GM19438 (cell line): Measurements from ENCODE around the gene JPT2.
"Not testable (repeated sequence)": the region's sequence is repeated elsewhere in the genome, so short reads cannot be mapped to it uniquely, and the experiment has no call there.

Source experiments
- ATAC-seq: cut with Tn5 transposase; IDR thresholded peaks from one replicate; pipeline ENCODE4 v1.9.1; 2021; ENCODE audit warnings: low read depth; ENCODE audit not compliant: unreplicated experiment

Gene JPT2

DNA sequence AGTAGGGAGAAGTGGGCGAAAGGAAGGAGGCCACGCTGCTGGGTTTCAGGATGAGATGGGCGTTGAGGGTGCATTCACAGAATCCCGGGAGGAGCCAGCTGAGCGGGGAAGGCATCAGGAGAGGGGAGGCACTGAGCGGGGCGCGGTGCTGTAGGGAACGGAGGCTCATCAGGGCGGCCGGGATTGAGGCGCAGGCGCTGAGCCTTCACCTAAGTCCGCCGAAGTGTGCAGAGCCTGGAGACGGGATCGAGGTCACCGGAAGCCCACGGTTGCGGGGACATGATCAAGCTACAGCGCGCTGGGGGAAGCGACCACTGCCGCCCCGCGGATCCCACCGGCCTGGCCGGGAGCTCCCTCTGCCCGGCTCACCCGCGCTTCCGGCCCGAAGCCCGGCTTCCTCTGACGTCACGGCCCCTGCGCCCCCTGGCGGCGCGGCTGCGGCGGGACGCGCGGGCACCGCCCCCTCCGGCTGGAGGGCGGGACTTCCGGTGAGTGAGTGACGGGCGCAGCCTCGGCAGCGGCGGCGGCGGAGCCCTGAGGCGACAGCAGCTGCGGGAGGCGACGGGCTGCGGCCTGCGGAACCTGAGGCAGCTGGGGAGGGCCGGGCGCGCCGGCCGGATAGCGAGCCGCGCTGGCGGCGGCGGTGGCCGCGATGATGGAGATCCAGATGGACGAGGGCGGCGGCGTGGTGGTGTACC is 27.8 kb downstream of the JPT2 start, which contains the start of gene MAPK8IP3:
MAPK8IP3 (plus strand) TSS at position 508 of the 698 bp plus-strand sequence; CDS start at position 653, 145 bp downstream.
- ATAC-seq: peak; percentile 76

DNA sequence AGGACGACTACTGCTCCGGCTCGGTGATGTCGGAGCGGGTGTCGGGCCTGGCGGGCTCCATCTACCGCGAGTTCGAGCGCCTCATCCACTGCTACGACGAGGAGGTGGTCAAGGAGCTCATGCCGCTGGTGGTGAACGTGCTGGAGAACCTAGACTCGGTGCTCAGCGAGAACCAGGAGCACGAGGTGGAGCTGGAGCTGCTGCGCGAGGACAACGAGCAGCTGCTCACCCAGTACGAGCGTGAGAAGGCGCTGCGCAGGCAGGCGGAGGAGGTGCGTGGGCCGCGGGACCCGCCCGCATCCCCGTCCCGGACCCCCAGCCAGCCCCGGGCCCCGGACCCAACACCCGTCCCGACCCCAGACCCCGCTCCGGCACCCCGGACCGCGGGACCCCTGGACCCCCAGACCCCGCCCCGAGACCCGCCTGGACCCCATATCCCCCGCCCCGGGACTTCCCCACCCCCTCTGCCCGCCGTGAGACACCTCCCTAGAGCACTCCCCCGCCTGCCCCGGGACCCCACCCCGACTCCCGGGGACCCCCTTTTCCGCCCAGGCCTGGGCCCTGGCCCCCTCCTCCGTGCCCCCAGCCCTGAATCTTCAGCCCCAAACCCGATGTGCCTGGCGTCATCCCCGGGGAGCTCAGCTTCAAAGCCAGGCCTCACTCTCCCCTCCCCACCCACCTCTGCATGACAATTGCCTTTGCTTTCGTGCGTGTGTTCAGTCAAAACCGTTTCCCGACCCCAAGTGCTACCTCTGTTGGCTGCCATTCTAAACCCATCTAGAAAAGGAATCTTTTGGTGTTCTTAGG is 28.5 kb downstream of the JPT2 start:
- peak; percentile 37 for ATAC-seq

DNA sequence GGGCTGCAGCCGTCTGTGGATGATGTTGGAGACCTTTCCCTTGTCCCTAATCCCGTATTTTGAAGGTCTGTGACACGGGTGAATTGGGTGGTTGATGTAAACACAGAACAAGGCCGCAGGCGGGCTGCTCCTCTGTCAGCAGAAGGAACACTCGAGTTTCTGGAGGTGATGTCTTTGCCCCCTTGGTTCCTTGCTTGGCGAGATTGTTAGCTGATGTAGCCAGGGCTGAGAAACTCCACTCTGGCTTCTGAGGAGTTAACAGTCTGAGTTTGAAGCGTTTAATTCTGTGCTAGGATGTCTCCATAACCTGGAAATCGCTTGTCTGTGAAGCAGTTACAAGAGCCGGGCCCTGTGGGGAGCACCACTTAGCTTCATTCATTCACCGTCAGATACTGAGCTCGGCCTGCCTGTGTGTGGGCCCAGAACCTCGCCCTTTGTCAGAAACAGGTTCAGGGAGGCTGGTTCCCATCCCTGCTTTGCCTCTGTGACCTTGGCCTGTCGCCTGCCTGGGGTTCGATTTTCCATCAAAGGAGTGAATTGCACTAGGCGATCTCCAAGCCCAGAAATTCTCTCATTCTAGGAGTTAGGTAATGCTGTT is 29.2 kb downstream of the JPT2 start:
- no peak for ATAC-seq

DNA sequence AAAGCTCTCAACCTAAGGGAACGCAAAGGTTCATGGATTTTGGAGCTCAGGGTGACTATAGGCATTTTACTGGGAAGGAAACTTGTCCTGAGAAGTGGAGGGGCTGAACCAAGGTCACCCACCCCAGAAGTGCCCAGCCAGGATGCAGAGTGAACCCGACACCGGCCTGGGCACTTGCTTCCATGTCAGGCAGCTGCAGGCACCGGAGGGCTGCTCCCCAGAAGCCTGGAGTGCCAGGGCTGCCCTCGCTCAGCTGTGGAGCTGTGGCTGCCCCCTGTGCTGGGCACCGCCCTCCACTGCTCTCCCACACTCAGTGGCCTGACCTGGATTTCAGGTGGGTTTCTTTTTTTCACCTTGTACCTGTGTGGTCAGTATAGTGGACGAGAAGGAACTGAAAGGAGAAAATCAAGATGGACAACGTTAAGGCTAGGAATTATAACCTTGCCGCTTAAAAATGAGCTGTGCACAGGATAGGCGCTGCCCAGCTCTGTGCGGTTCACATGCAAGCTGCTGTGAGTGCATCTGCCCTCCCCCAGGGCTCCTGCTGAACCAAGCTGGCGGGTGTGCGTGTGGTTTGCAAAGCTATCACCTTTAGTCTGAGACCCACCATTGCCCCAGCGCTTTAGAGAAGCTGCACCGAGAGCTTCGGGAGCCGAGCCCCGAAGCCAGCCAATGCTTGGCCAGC is 30.1 kb downstream of the JPT2 start:
- no peak for ATAC-seq

DNA sequence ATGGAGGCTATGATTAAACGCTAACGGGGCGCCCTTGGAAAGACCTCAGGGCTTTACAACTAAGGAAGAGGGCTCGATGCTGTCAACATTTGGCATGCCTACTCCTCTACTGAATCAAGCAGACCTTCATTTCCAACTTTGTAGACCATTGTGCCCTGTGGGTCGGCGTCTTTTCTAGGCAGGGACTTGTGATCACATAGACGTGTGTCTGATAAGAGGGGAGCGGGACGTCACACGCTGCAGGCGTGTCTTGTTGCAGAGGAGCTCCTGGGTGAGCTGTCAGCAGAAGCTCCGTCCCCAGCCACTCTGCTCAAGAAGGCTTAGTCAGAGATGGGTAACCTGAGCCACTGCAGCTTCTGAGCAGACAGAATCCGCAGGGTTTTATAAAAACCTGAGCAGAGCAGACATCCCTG is 30.7 kb downstream of the JPT2 start:
- ATAC-seq: no peak

DNA sequence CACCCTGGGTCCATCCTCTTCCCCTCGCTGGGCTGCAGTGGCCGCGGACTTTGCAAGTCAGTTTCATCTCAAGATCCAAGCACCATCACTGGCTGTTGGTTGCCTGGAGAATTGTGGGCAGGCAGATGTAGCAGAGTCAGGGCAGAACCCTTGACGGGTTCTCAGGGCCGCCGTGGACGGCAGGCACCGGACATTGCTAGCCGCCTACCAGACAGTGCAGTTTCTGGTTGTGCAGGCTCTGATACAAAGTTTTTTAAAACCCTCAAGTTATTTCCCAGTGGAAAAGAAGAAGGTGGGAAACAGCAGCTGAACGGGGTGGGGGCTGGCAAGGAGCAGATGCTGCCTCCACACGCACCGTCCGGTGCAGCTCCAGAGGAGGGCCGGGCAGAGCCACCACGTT is 31.3 kb downstream of the JPT2 start:
- ATAC-seq: no peak

DNA sequence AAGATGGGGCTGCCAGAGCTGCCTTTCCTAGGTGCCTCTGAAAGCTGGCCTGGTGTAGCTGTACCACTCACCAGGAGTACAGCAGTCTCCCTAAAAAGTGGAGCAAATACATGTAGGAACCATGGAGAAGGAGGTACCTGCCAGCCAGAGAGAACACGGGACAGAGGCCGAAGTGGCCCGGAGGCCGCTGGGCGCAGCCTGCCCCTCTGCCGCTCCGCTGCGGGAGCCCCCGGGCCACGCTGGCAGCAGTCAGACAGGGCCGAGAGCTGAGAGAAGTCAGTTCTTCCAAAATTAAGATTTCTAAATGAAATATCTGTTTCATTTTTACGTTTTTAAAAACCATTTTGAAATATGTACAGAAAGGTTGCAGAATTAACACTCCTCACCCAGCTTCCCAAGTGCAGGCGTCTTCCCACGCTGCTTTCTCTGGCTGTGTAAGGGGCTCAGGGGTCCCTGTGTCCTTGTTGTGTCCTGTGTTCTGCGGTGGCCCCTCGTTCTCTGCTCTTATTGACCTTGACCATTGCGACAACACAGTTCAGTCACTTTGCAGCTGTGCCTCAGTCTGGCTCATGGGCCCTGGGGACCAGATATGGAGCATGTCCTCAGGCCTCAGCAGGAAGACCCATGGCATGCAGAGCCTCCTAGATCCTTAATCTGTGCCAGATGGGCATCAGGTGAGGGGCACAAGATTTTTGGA is 32.9 kb downstream of the JPT2 start:
- ATAC-seq: no peak

DNA sequence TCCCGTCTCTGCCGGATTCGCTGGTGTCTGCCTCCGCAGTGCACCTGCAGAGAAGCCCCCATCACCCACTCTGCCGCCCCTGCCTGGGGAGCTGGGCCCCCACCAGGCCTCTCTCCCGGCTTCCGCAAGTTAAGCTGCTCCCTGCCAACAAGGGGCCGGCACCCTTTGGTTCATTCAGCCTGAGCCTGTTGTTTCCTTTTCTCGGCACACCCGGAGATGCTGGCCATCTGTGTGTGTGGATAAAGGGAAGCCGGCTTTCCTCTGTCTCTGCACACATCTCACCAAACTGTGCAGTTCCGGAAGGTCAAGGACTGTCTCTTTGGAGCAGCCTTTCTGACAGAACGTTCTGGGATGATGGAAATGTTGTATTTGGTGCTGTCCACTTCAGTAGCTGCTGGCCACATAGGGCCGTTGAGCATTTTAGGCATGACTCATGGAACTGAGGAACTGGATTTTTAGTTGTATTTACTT is 34.7 kb downstream of the JPT2 start:
- no peak for ATAC-seq

DNA sequence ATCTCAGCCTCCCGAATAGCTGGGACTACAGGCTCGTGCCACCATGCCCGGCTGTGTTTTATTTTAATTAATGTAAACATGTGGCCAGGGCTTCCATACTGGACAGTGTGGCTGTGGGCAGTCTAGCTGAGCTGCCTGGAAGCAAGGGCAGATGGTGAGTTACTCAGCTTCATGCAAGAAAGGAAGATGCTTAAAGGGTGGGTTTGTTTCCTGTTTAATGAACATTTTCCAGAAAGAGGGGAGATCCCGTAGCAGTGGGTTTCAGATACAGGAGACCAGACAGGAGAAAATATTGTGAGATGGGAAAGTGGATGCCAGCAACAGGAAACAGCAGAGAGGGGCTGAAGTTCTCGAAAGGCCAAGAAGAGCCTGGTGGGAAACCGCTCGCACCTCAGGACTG is 35.3 kb downstream of the JPT2 start:
- no peak for ATAC-seq

DNA sequence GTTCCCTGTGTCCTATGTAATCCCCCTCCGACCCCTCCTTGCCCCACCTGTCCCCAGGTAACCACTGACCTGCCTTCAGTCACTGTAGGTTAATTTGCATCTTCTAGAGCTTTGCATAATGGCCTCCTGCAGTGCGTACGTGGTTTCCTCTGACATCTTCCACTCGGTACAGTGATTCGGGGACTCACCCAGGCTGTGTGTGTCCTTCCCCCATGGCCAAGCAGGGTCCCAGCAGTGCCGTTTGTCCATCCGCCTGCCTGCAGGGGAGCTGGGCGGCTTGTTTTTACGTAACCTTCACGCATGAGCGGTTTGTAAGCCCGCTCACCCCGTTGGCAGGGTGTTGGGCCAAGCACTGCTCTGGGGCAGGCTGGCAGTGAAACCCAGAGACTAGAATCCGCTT is 35.9 kb downstream of the JPT2 start:
- ATAC-seq: no peak

DNA sequence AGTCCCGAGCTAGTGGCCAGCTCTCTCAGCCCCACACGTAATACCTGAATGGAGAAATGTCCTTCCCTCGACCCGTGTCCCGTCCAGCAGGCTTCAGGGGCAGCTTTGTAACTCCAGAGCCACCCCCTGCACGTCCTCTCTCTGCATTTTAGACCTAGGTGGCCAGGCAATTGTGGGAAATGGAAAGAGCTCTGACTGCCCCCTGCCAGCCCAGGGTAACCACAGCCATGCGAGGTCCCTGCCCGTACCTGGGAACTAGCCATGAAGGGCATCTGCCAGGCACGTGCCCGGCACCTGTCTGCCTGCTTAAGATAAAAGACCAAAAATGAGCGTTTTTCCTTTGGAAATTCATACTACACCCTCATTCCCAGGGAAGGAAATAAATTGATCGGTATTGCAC is 37.1 kb downstream of the JPT2 start:
- no peak for ATAC-seq

DNA sequence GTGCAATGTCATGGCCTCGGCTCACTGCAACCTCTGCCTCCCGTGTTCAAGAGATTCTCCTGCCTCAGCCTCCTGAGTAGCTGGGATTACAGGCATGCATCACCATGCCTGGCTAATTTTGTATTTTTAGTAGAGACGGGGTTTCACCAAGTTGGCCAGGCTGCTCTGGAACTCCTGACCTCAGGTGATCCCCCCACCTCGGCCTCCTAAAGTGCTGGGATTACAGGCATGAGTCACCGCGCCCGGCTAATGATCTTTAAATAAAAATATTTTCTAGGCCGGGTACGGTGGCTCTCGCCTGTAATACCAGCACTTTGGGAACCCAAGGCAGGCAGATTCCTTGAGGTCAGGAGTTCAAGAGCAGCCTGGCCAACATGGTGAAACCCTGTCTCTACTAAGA is 40.2 kb downstream of the JPT2 start:
- not testable (repeated sequence) for ATAC-seq

DNA sequence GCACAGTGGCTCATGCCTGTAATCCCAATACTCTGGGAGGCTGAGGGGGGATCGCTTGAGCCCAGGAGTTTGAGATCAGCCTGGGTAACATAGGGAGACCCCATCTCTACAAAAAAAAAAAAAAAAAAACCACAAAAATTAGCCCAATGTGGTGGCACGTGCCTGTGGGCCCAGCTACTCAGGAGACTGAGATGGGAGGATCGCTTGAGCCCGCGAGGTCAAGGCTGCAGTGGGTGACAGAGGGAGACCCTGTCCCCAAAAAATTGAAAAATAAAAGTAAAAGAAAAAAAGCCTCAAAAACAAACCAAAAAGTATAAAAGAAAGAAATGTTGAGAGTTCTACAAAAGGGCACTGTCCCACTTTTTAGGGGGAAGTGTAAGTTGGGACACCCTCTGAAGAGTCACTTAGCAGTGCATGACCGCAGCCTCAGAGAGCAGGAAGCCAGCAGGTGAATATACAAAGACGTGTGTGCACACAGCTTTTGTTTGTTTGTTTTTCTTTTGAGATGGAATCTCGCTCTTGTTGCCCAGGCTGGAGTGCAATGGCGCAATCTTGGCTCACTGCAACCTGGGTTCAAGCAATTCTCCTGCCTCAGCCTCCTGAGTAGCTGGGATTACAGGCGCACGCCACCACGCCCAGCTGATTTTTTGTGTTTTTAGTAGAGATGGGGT is 41.6 kb downstream of the JPT2 start:
- not testable (repeated sequence) for ATAC-seq

DNA sequence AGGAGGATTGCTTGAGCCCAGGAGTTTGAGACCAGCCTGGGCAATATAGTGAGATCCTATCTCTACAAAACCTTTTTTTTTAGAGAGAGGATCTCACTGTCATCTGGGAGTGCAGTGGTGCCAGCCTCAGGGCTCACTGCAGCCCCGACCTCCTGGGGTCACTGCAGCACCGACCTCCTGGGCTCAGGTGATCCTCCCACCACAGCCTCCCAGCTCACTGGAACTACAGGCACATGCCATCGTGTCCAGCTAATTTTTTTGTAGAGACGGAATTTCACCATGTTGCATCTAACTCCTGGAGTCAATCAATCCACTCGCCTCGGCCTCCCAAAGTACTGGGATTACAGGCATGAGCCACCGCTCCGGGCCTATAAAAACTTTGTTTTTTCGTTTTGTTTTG is 43.3 kb downstream of the JPT2 start:
- no peak for ATAC-seq

DNA sequence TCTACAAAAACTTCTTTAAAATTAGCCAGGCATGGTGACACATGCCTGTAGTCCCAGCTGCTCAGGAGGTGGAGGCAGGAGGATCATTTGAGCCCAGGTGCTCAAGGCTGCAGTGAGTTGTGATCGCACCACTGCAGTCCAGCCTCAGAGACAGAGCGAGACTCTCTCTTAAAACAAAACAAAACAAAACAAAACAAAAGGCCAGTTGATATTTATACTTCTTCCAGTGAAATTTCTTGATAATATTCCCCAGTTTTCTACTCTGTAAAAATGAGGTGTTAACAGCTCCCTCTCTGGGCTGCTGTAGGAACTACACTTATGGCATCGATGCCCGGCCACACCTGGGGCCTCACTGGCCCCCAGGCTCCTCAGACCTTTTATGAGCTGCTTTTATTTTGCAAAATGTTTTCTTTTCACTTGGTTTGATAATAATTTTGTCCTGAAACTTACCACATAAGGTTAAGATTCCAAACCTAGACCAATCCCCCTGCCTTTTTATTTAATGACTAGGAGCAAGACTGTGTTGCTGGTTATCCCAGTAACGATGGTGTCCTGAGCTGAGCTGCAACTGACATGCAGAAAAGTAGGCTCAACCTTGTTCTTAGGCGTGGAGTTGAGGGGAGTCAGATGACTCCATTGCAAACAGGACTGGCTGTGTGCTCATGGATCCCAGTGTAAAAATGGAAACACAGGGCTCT is 45.5 kb downstream of the JPT2 start:
- ATAC-seq: no peak

DNA sequence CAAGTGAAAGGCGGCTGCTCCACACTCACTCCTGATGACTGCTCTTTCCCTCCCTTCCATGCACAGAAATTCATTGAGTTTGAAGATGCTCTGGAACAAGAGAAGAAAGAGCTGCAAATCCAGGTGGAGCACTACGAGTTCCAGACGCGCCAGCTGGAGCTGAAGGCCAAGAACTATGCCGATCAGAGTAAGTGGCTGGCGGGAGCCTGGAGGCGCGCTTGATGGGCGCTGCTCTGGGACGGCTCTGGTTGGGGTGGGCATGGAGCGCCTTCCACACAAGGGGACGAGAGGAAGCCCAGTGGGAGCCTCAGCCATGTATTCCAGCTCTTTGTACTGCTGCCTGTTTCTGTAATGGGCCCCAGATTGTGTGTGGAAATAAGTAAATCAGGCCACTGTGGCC is 46.4 kb downstream of the JPT2 start:
- ATAC-seq: no peak

DNA sequence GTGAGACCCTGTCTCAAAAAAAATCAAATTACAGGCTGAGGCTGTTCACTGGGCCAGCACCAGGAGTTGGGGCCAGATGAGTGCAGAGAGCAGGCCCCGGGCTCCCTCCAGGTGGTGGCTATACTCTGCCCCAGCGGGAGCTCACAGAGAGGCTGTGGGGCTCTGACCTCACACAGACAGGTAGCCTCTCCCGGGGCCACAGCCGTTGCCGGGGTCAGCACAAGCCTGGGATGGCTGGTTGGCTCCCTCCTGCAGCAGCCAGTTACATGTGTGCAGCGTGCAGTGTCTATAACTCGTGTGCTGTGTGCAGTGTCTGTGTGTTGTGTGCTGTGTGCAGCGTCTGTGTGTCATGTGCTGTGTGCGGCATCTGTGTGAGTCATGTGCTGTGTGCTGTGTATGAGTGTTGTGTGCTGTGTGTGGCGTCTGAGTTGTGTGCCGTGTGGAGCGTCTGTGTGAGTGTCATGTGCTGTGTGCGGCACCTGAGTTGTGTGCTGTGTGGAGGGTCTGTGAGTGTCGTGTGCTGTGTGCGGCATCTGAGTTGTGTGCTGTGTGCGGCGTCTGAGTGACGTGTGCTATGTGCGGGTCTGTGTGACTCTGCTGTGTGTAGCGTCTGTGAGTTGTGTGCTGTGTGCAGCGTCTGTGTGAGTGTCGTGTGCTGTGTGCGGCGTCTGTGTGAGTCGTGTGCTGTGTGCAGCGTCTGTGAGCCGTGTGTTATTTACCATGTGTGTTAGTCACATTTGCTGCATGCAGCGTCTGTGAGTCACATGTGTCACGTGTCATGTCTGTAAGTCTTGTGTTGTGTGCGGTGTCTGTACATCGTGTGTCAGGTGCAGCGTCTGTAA is 48.8 kb downstream of the JPT2 start:
- ATAC-seq: no peak
